WTC11 (cell line): Measurements from ENCODE around the gene WDR64. TPM values are rescaled to one million over a fixed set of nuclear protein-coding genes. Genes with fewer than 3 reads are reported as not detected.

Experiments
- ATAC-seq: fragments of 200-7000 bp; cut with Tn5 transposase; 2 replicates; pipeline ENCODE4 v1.10.0; 2021; ENCODE audit warnings: mild to moderate bottlenecking, moderate library complexity
- CTCF ChIA-PET: fragments of 300-600 bp; sonication (Branson Sonifier 250); formaldehyde crosslinking; loops from one replicate; lab custom pipeline; 2021; ENCODE audit warnings: antibody characterized with exemption; lab: Charles Lee
- POLR2A ChIA-PET: fragments of 350-600 bp; sonication (Branson Sonifier 250); formaldehyde crosslinking; loops from one replicate; lab custom pipeline; 2021; ENCODE audit warnings: antibody characterized with exemption; lab: Charles Lee
- DNase-seq: peaks from one replicate; pipeline ENCODE4 v3.0.0; 2021; ENCODE audit warnings: low spot score
- H3K27ac Mint-ChIP-seq: 2 replicates; pipeline ENCODE4 v1.8.0; 2021; ENCODE audit warnings: mixed read lengths
- H3K27me3 Mint-ChIP-seq: 2 replicates; pipeline ENCODE4 v1.8.0; 2021; ENCODE audit warnings: low read depth, mild to moderate bottlenecking, moderate library complexity, mixed read lengths
- H3K36me3 Mint-ChIP-seq: 2 replicates; pipeline ENCODE4 v1.8.0; 2021; ENCODE audit warnings: mixed read lengths
- H3K4me1 Mint-ChIP-seq: 2 replicates; pipeline ENCODE4 v1.8.0; 2022; ENCODE audit warnings: mixed read lengths
- H3K4me3 Mint-ChIP-seq: 2 replicates; pipeline ENCODE4 v1.8.0; 2021; ENCODE audit warnings: mild to moderate bottlenecking, moderate library complexity, mixed read lengths
- H3K9me3 Mint-ChIP-seq: 2 replicates; pipeline ENCODE4 v1.8.0; 2021; ENCODE audit warnings: mixed read lengths
- CTCF ChIP-seq: fragments of 200-600 bp; IDR thresholded peaks from 2 replicates; pipeline ENCODE4 v1.8.0; 2022; ENCODE audit warnings: antibody characterized with exemption
- FOXK1 ChIP-seq: sonication (generic); formaldehyde crosslinking; IDR thresholded peaks from 2 replicates; pipeline ENCODE4 v1.8.0; 2022; ENCODE audit warnings: mild to moderate bottlenecking, moderate library complexity, missing genetic modification reagents
- MLX ChIP-seq: sonication (generic); formaldehyde crosslinking; IDR thresholded peaks from 2 replicates; pipeline ENCODE4 v1.8.1; 2023; ENCODE audit warnings: mild to moderate bottlenecking, missing genetic modification reagents, moderate library complexity
- NR2C2 ChIP-seq: sonication (generic); formaldehyde crosslinking; IDR thresholded peaks from 2 replicates; pipeline ENCODE4 v1.8.0; 2022; ENCODE audit warnings: mild to moderate bottlenecking, missing genetic modification reagents
- NR3C1 ChIP-seq: sonication (generic); formaldehyde crosslinking; conservative IDR thresholded peaks from 2 replicates; pipeline ENCODE4 v1.8.1; 2023; ENCODE audit warnings: low read depth, mild to moderate bottlenecking, missing genetic modification reagents
- PREB ChIP-seq: sonication (generic); formaldehyde crosslinking; IDR thresholded peaks from 2 replicates; pipeline ENCODE4 v1.8.1; 2022; ENCODE audit warnings: mild to moderate bottlenecking, missing genetic modification reagents, moderate library complexity, borderline replicate concordance
- RELA ChIP-seq: sonication (generic); formaldehyde crosslinking; IDR thresholded peaks from 2 replicates; pipeline ENCODE4 v1.8.1; 2022; ENCODE audit warnings: missing genetic modification reagents, mild to moderate bottlenecking, borderline replicate concordance
- USF2 ChIP-seq: sonication (generic); formaldehyde crosslinking; IDR thresholded peaks from 2 replicates; pipeline ENCODE4 v1.8.1; 2023; ENCODE audit warnings: mild to moderate bottlenecking, missing genetic modification reagents, moderate library complexity
- ZNF263 ChIP-seq: sonication (generic); formaldehyde crosslinking; IDR thresholded peaks from 2 replicates; pipeline ENCODE4 v1.8.1; 2022; ENCODE audit warnings: low read depth, mild to moderate bottlenecking, moderate library complexity, missing genetic modification reagents
- ZNF396 ChIP-seq: fragments of 250-450 bp; sonication (Bioruptor Pico); IDR thresholded peaks from 2 replicates; pipeline ENCODE4 v1.8.0; 2021; ENCODE audit warnings: mild to moderate bottlenecking, moderate library complexity, borderline replicate concordance
- ZNF512 ChIP-seq: sonication (generic); formaldehyde crosslinking; IDR thresholded peaks from 2 replicates; pipeline ENCODE4 v1.8.1; 2022; ENCODE audit warnings: missing genetic modification reagents, borderline replicate concordance
- ZNF671 ChIP-seq: fragments of 250-450 bp; sonication (Bioruptor Pico); IDR thresholded peaks from 2 replicates; pipeline ENCODE4 v1.8.0; 2021; ENCODE audit warnings: mild to moderate bottlenecking
- ZSCAN18 ChIP-seq: fragments of 250-450 bp; sonication (Bioruptor Pico); IDR thresholded peaks from 2 replicates; pipeline ENCODE4 v2.1.2; 2022; ENCODE audit warnings: mild to moderate bottlenecking, moderate library complexity
- total RNA-seq: library from RNA; stranded (reverse); gene quantifications from 3 replicates; pipeline ENCODE4 v1.2.3, GENCODE V29; 2021

Gene WDR64
- total RNA-seq, 1 experiment from 2014 or later: not detected

- TF ChIP-seq NR3C1 (CRISPR knock-in tag) (no peak), ZSCAN18 (CRISPR knock-in tag) (no peak), USF2 (CRISPR knock-in tag) (no peak)
Observed at GRCh38 chr1:241614572-241614971, 37.5 kb upstream of the WDR64 start (continued).

GRCh38 chr1:241615043-241615974 lies 36.8 kb upstream of the WDR64 start:
- no peaks in the 10 kb centered on the region for H3K27me3 Mint-ChIP-seq
- H3K4me3 Mint-ChIP-seq: no peak overlapping the region
- TF ChIP-seq MLX (CRISPR knock-in tag): no peak
- ChIA-PET POLR2A (no interaction called here), CTCF (interaction anchor here (2.3 kb wide), 1 partner anchor 10 kb away, joined by 6 read pairs; no protein-coding TSS in a partner anchor)
- H3K27ac Mint-ChIP-seq: no peak overlapping the region
- no peak for ATAC-seq
- no peaks in the 10 kb centered on the region for H3K4me1 Mint-ChIP-seq
- no peaks in the 10 kb centered on the region for H3K36me3 Mint-ChIP-seq
- no peaks in the 10 kb centered on the region for H3K9me3 Mint-ChIP-seq
- no peak for DNase-seq

- H3K9me3 Mint-ChIP-seq: no peaks in the 10 kb centered on the region
- POLR2A ChIA-PET: interaction anchor here (0.6 kb wide), 1 partner anchor 894 kb away, joined by 5 read pairs; no protein-coding TSS in a partner anchor
- TF ChIP-seq RELA (CRISPR knock-in tag): no peak
- TF ChIP-seq NR2C2 (CRISPR knock-in tag): no peak
- TF ChIP-seq MLX (CRISPR knock-in tag): no peak
- TF ChIP-seq PREB: no peak
- TF ChIP-seq ZNF263 (CRISPR knock-in tag): no peak
- no peak for TF ChIP-seq ZNF512 (CRISPR knock-in tag)
- no peak for TF ChIP-seq CTCF
- TF ChIP-seq ZNF396 (CRISPR knock-in tag): no peak
- TF ChIP-seq FOXK1 (CRISPR knock-in tag): no peak
- no peak for TF ChIP-seq ZNF671 (CRISPR knock-in tag)
- TF ChIP-seq, all 79 proteins: peak for 0
- Mint-ChIP-seq H3K27ac (no peak overlapping the region), H3K36me3 (no peaks in the 10 kb centered on the region), H3K27me3 (no peaks in the 10 kb centered on the region), H3K4me3 (no peak overlapping the region), H3K4me1 (no peaks in the 10 kb centered on the region)
- DNase-seq (no peak), ATAC-seq (no peak)
- CTCF ChIA-PET: no interaction called here
Observed at GRCh38 chr1:241617426-241617825, 34.7 kb upstream of the WDR64 start.
